NCI-H2107 treated with DMSO at 0.1 percent for 48 hours (cell line): ENCODE data around the gene PNMA6A.
"Not testable (repeated sequence)": the region's sequence is repeated elsewhere in the genome, so short reads cannot be mapped to it uniquely, and the experiment has no call there.

Source experiments
- DNase-seq: peaks from one replicate; lab custom pipeline; 2025; ENCODE audit not compliant: unreplicated experiment; lab: John Stamatoyannopoulos, UW

PNMA6A gene

GRCh38 chrX:153071909-153072583, at the start of gene PNMA6A:
PNMA6A (plus strand) TSS chrX:153072454; CDS start chrX:153073063, 609 bp downstream.
- not testable (repeated sequence) for DNase-seq

DNA sequence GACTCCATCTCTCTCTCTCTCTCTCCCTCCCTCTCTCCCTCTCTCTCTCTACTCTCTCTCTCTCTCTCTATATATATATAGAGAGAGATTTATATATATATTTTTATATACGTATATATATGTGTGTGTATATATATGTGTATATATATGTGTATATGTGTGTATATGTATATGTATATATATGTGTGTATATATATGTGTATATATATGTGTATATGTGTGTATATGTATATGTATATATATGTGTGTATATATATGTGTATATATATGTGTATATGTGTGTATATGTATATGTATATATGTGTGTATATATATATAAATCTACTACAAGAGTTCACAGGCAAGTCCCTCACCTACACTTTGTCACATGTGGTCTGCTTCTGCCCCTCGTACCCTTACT, 45.8 kb upstream of the PNMA6A start:
- DNase-seq: not testable (repeated sequence)

DNA sequence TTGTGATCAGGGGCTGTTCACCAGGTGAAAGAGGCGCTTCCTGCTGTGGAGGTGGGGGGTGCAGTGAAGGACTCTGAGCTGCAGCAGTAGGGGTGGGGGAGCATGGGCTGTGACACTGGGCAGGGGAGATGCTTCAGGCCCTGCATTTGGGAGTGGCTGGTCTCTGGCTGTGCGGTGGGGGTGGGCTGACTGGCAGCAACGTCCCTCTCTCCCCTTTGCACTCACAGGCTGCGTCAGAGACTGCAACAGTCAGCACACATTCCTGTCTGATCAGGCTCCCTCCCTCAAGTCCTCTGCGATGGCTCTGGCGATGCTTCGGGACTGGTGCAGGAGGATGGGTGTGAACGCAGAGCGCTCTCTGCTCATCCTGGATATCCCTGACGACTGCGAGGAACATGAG, 43.8 kb upstream of the PNMA6A start:
- not testable (repeated sequence) for DNase-seq

DNA sequence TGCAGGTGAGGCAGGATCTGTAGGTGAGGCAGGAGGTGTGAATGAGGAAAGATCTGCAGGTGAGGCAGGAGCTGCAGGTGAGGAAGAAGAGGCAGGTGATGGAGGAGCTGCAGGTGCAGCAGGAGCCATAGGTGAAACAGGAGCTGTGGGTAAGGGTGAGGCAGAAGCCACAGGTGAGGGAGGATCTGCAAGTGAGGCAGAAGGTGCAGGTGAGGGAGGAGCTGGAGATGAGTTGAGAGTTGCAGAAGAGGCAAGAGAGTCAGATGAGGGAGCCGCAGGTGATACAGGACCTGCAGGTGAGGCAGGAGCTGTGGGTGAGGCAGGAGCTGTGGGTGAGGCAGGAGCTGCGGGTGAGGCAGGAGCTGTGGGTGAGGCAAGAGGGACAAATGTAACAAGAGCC, 43.1 kb upstream of the PNMA6A start:
- DNase-seq: peak; percentile 24

DNA sequence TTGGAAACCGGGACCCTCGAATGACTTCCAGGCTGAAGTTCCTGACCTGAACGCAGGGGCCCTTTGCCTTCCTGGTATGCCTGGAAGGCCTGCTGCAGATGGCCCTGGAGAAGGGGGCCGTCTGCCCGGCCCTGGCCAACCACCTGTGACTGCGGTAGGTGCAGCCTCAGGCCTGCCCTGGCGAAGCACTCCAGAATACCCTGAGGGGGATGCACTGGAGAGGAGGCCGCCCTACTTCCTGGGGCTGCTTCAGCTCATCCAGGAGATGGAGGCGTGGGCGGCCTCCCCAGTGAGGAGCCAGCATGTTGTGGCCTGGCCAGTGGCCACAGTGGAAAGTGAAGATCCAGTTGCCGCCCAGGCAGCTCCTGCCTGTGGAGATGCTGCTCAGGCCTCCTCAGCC, 42.4 kb upstream of the PNMA6A start:
- no peak for DNase-seq

GRCh38 chrX:153030801-153031200, 41.5 kb upstream of the PNMA6A start:
- DNase-seq: no peak

GRCh38 chrX:153032397-153033118, 39.7 kb upstream of the PNMA6A start:
- peak; percentile 30 for DNase-seq

DNA sequence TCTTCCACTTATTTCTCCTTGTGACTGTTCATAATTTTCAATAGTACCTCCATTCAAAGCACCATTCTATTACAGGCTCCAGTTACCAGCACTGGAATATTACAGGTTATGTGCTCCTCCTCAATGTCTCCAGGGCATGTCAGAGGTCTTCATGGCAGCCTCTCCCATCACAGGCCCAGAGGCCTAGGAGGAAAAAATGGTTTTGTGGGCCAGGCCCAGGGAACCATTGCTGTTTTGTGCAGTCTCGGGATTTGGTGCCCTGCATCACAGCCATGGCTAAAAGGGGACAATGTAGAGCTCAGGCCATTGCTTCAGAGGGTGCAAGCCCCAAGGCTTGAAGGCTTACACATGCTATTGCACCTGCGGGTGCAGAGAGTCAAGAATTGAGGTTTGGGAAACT, 23.2 kb upstream of the PNMA6A start:
- no peak for DNase-seq

DNA sequence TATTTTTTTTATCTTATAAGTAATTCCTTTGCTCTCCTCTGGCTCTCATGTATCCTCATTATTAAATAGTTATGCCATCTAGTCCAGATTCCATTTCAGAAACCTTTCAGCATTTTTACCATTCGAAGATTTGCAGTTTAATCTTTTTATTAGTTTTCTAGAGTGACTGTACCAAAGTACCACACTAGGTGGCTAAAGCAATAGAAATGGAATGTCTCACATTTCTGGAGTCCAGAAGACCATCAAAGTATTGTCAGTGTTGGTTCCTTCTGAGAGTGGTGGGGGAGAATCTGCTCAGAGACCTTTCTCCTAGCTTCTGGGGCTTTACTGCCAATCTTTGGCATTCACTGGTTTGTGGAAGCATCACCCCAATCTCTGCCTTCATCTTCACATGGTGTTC, 19.7 kb upstream of the PNMA6A start:
- no peak for DNase-seq

DNA sequence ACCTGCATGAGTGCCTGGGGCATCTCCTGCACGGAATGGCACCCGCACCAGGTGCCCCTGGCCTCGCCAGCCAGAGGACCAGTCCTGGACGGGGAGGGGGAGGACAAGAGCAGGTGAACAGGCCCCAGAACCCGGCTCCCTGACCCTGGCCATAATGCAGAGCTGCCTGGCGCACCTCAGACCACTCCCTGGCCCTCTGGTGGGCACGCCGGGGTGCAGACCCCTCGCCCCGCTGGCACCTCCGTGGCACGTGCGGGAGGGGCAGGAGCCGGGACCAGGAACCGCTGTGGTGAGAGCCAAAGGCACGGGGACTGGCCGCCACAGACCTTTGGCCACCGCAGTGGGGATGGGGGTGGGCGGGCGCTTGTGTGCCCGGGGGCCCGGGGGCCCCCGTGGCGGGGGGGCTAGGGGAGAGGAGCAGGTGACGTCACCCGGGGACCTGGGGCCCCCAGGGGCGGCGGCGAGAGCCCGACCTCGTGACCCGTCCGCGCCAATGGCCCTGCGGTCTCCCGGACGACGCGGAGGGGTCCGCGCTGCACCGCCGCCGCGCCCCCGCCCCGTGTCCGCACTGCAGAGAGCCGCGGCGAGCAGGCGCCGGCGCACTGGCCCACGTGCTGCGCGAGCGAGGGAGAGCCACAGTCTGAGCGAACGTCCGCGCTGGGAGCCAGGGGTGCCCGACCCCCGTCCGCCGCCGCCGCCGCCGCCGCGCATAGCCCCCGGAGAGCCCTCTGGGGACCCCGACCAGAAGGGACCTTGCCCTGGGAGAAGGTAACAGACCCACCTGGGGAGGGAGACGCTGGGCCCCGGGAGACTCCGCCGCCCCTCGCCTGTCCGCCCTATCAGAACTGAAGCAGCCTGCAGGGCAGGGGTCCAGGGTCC, 16.1 kb upstream of the PNMA6A start, which contains the start of gene PNMA3:
PNMA3 (plus strand) TSS at position 600 of the 879 bp plus-strand sequence. CDS start 586 bp downstream, outside the sequence.
- DNase-seq: no peak

DNA sequence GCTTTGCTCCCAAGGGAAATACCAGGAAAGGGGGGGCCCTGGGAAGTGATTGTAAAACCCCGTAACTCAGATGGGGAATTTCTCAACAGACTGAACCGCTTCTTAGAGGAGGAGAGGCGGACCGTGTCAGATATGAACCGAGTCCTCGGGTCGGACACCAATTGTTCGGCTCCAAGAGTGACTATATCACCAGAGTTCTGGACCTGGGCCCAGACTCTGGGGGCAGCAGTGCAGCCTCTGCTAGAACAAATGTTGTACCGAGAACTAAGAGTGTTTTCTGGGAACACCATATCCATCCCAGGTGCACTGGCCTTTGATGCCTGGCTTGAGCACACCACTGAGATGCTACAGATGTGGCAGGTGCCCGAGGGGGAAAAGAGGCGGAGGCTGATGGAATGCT, 15.0 kb upstream of the PNMA6A start:
- peak; percentile 86 for DNase-seq

DNA sequence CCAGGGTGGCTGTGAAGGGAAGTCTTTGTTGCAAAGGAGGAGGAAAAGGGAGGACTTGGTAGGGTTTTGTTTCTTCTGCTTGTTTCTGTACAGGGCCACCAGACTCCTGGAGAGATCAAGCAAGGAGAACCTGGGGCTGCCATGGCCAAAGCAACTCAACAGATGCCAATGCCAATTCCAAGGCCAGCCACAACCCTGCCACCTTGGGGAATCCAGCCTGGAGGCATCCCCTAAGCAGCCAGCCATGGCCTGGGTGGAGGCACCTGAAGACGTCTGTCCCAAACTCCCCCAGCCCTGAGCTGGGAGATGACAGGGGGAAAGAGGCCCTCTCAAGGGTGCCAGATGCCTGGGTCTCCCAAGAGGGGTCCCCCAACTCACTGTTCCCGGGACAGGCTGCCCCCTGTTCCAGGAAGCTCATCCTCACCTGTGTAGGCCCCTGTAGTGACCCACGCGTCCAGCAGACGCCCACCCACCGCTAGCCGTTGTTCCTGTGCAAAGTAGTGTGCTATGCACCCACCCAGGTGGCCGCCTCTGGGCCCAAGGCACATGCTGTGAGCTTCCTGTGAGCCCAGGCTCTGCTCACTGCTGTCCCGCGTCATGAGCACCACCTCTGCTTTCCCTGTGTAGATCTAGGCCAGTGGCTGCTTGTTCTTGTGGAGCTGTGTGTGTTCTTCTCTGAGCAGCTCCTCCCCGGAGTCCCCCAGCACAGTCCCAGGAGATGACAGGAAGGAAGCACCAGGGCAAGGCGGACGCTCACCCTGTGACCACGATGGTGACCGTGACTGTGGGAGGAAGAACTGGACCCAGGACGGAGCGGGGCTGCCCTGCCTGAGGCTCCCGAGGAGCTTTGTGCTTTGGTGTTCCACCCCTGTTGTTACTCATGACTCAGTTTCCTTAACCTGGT, 12.8 kb upstream of the PNMA6A start:
- DNase-seq: no peak

GRCh38 chrX:153060095-153060445, 12.2 kb upstream of the PNMA6A start:
- no peak for DNase-seq

DNA sequence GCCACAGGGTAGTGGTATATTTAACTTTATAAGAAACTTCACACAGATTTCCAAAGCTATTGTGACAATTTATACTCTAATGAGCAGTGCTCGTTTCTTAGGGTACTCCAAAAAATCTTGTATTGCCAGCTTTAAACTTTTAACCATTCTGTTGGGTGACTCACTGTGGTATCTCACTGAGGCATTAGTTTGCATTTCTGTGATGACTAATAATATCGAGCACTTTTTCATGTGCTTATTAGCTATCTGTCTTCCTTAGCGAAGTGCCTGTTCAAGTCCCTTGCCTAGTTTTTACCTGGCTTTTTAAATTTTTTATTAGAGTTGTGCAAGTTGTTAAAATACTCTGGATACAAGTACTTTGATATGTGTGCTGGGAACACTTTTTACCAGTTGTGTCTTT, 10.5 kb upstream of the PNMA6A start:
- no peak for DNase-seq

DNA sequence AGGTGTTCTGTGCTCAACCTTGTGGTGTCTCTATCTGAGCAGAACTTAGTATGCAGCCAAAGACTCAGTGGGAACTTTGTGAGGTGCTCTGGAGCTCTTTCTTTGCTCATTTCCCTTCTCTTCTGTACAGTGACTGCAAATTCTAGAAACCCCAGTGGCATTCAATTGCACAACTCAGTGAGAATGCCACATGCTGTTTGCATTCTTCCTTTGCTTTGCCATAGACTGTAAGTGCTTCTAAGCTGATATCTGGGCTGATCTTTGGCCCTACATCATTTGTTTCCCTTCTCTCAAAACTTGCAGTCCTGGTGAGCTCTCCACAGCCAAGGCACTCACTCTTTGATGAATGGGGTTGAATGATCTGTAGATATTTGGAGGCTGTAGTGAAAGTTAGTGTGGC, 8.9 kb upstream of the PNMA6A start:
- peak; percentile 22 for DNase-seq

DNA sequence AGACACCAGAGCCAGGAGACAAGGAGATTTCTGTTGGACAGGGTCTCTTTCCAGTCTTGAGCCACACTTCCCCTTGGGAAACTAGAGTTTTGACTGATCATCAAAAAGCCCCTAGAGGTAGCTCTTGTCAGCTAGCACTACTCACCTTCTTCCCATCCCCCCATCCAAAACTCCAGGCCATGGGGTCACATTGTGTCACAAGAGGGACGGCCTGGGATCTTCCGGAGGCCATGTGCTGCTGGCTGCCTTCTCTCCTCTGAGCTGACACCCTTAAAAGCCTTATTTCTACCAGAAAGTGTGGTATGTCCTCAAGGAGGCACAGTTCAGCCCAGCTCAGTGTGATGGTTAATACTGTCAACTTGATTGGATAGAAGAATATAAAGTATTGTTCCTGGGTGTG, 8.2 kb upstream of the PNMA6A start:
- DNase-seq: no peak

GRCh38 chrX:153065389-153065788, 6.9 kb upstream of the PNMA6A start:
- no peak for DNase-seq

- DNase-seq: not testable (repeated sequence)
Observed at GRCh38 chrX:153066402-153066801, 5.9 kb upstream of the PNMA6A start.

DNA sequence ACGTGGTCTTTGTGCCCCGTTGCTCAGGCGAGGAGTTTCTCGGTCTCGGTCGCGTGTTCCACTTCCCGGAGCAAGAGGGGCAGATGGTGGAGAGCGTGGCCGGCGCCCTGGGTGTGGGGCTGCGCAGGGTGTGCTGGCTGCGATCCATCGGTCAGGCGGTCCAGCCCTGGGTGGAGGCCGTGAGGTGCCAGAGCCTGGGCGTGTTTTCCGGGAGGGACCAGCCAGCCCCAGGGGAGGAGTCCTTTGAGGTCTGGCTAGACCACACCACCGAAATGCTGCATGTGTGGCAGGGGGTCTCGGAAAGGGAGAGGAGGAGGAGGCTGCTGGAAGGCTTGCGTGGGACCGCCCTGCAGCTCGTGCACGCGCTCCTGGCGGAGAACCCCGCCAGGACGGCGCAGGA, 1.1 kb downstream of the PNMA6A start:
- not testable (repeated sequence) for DNase-seq

DNA sequence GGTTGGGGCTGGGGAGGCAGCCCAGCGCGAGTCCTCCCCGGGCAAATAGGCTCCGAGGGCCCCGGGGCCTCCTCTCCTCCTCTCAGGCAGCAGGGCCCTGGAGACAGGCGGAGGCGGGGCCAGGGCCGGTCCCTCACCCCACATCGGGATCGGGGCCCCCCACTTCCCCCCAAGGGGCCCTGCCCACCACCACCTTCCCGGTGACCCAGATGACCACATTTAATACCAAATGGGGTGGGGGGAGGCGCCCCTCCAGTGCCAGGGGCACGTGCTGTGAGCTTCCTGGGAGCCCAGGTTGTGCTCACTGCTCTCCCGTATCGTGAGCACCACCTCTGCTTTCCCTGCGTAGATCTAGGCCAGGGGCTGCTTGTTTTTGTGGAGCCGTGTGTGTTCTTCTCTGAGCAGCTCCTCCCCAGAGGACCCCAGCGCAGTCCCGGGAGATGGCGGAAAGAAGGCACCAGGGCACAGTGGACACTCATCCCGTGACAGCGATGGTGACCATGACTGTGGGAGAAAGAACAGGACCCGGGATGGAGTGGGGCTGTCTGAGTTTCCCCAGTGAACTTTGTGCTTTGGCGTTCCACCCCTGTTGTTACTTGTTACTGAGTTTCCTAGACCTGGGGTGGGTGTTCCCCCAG, 2.1 kb downstream of the PNMA6A start:
- DNase-seq: no peak
